Body of pancreas (tissue), 4 donors: ENCODE data around the gene FAM174B. TPM values are rescaled to one million over a fixed set of nuclear protein-coding genes. Genes with fewer than 3 reads are reported as not detected.
A peak's percentile ranks its signal among the peaks of the same experiment; 100 is the strongest.

Source experiments
- ATAC-seq: fragments of 150-250 bp; one replicate; pipeline ENCODE4 v1.9.1; 2016
- DNase-seq, 4 donors: peaks; one replicate each; pipeline ENCODE4 v3.0.0-alpha.2; 2019
- H3K27ac ChIP-seq, 4 donors: fragments of 200-600 bp; sonication (generic); 1 replicate in 3 of 4; 2 replicates in 1 of 4; pipeline versions ENCODE4 v1.5.1 to v1.6.1; 2016 to 2019; ENCODE audit warnings: mild to moderate bottlenecking in 1 of 4, mixed read lengths in 1 of 4, moderate library complexity in 1 of 4
- H3K27me3 ChIP-seq, 2 donors: fragments of 200-600 bp; sonication (generic); one replicate each; pipeline ENCODE4 v1.6.0; 2016; ENCODE audit warnings: mild to moderate bottlenecking in 1 of 2
- H3K36me3 ChIP-seq, 2 donors: fragments of 200-600 bp; sonication (generic); replicated peaks in 1 of 2; 2 replicates each; pipeline ENCODE4 v1.5.1; 2016; ENCODE audit warnings: low read depth in 2 of 2; ENCODE audit not compliant: insufficient read depth in 1 of 2
- H3K4me1 ChIP-seq: fragments of 200-600 bp; sonication (generic); one replicate; pipeline ENCODE4 v1.6.0; 2016
- H3K4me3 ChIP-seq, 2 donors: fragments of 200-600 bp; sonication (generic); 1 replicate in 1 of 2; 2 replicates in 1 of 2; pipeline ENCODE4 v1.5.1; 2016 to 2019
- H3K9me3 ChIP-seq, 3 donors: fragments of 200-600 bp; sonication (generic); 1 replicate in 2 of 3; 2 replicates in 1 of 3; pipeline ENCODE4 v1.5.1; 2016
- POLR2A ChIP-seq, 3 donors: fragments of 450-650 bp; IDR thresholded peaks; one replicate each; pipeline ENCODE4 v1.6.1; 2016; ENCODE audit warnings: antibody characterized with exemption in 3 of 3, mild to moderate bottlenecking in 2 of 3
- WGBS, 2 donors: methylation state at CpG; one replicate each; pipeline ENCODE4 v1.1.5; 2017; 5-methylcytosine and 5-hydroxymethylcytosine counted together
- intact Hi-C: fragments of 100-400 bp; cut with DNase I; formaldehyde crosslinking; loops from one replicate; pipeline ENCODE4 v1.15.1; 2023
- total RNA-seq, 2 donors: library from RNA; depleted of rRNA; stranded (reverse); fragments of >200 nt; gene quantifications; one replicate each; pipeline ENCODE4 v1.1.0, GENCODE V29; 2016
- TF ChIP-seq, protein P1 (sequence below), 7 experiments: fragments of 450-650 bp in 4 of 7; fragments of 200-600 bp in 3 of 7; sonication (generic) in 3 of 7; IDR thresholded peaks; one replicate each; pipeline ENCODE4 v1.5.1; 2016 to 2019; ENCODE audit warnings: antibody characterized with exemption in 7 of 7

Gene FAM174B
- total RNA-seq, 2 donors from 2014 or later: 51.4 to 59.9 TPM

DNA sequence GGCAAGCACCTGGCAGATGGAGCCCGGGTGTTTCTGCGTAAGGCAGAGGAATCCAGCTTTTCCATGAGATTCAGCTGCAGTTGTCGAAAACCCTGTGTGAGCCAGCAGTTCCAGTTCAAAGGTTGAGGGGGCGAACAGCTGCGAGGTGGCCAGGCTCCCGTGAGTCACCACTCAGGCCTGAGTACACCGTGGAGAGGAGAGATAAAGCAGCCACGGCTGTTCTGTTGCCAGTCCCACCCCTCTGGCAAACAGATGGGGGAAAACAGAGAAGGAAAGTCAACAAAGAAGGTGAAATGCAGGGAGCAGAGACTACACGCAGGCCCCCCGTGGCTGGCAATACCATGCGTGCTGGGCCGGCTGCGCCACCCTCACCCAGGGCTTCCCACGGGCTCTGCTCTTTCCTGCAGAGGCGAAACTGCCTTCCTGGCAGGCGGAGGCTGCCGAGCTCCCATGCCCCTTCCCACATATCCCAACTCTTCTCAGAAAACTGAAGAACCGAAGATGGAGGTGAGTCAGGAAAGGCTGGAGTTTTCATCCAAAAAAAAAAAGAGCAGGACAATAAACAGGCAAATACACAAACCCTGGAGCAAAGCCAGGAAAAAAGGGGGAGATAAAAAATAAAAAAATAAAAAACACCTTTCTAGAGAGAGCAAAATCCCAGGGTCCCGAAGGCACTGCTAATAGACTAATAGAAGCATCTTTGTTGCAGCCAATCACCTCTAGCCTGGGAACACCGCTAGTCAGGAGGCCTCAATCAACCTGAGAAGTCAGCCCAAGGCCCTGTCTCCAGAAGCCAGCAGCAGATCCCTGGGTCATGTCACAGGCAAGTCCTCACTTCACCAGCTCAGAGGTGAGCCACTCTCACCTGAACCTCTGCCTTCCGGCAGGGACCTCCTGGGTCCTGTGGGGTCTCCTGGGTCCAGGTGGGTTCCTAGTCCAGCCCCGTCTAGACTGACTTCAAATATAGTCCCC lies 37.7 kb downstream of the FAM174B start:
- no peaks in the 10 kb centered on the region for H3K36me3 ChIP-seq
- H3K27me3 ChIP-seq: no peaks in the 10 kb centered on the region
- ATAC-seq (peak; percentile 92), DNase-seq (peak; percentile 88 to 95 (median 94))
- intact Hi-C loops: no loop called here
- TF ChIP-seq, protein P1, sequence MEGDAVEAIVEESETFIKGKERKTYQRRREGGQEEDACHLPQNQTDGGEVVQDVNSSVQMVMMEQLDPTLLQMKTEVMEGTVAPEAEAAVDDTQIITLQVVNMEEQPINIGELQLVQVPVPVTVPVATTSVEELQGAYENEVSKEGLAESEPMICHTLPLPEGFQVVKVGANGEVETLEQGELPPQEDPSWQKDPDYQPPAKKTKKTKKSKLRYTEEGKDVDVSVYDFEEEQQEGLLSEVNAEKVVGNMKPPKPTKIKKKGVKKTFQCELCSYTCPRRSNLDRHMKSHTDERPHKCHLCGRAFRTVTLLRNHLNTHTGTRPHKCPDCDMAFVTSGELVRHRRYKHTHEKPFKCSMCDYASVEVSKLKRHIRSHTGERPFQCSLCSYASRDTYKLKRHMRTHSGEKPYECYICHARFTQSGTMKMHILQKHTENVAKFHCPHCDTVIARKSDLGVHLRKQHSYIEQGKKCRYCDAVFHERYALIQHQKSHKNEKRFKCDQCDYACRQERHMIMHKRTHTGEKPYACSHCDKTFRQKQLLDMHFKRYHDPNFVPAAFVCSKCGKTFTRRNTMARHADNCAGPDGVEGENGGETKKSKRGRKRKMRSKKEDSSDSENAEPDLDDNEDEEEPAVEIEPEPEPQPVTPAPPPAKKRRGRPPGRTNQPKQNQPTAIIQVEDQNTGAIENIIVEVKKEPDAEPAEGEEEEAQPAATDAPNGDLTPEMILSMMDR (IDR thresholded peaks at IDR 0.05): no peak
- TF ChIP-seq POLR2A (IDR thresholded peaks at IDR 0.05): peak in 2 of 3 donors; percentile 9 to 18
- WGBS, 2 donors: 34 to 35% methylated on average over 21 to 22 of the region's 22 CpGs
- no peaks in the 10 kb centered on the region for H3K9me3 ChIP-seq
- H3K27ac ChIP-seq: peak overlapping the region; percentile 75 to 89 (median 84)
- H3K4me3 ChIP-seq: no peak overlapping the region
- peaks cover 76% of the 10 kb centered on the region for H3K4me1 ChIP-seq

DNA sequence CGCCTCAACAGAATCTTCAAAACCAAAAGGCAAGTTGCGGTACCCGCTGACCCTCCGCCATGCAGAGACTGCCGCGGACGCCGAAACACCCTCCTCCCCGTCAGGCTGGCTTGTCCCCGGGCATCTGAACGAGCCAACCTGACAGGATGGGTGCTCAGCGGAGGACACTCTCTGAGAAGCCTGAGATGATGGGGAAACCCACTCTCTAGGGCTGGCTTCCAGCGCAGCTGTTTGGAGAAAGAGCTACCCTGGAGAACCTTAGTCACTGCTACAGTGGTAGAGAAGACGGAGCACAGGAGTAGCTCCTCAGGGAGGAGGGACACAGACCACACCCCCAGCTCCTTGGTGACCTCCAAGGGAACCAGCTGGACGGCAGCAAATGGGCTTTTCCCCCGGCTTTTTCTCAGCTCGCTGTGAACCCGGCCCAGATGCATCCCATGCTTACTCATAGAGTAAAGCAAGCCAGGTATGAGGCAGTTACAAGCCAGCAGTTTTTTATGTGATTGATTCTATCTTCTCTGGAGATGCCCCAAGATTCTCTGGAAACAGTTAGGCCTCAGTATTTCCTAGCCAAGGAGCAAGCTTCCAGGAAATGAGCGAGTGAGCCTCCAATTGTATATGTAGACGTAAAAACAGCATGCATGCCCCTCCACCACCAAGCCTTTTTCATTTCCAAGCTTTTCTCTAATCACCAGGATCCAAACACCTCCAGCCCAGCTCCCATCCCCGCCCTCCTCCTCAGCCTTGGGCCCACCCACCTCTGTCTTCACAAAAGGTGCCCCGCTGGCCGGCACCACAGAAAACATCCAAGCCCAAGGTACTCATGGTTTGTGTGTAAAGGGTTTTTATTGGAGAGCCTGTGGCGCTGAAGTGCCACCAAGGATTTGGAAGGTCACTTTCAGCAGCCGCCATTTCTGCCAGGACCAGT lies 38.7 kb downstream of the FAM174B start:
- no peak for ATAC-seq
- Histone ChIP-seq H3K36me3 (no peaks in the 10 kb centered on the region), H3K4me3 (no peak overlapping the region), H3K27ac (peak overlapping the region; percentile 75 to 89 (median 84)), H3K4me1 (peaks cover 73% of the 10 kb centered on the region), H3K9me3 (no peaks in the 10 kb centered on the region), H3K27me3 (no peaks in the 10 kb centered on the region)
- 81 to 82% methylated on average over 20 to 25 of the region's 25 CpGs for WGBS, 2 donors
- intact Hi-C loops: no loop called here
- DNase-seq: peak in 2 of 4 donors; percentile 18 to 67
- TF ChIP-seq, protein P1 (IDR thresholded peaks at IDR 0.05): no peak
- no peak for TF ChIP-seq POLR2A (IDR thresholded peaks at IDR 0.05)

DNA sequence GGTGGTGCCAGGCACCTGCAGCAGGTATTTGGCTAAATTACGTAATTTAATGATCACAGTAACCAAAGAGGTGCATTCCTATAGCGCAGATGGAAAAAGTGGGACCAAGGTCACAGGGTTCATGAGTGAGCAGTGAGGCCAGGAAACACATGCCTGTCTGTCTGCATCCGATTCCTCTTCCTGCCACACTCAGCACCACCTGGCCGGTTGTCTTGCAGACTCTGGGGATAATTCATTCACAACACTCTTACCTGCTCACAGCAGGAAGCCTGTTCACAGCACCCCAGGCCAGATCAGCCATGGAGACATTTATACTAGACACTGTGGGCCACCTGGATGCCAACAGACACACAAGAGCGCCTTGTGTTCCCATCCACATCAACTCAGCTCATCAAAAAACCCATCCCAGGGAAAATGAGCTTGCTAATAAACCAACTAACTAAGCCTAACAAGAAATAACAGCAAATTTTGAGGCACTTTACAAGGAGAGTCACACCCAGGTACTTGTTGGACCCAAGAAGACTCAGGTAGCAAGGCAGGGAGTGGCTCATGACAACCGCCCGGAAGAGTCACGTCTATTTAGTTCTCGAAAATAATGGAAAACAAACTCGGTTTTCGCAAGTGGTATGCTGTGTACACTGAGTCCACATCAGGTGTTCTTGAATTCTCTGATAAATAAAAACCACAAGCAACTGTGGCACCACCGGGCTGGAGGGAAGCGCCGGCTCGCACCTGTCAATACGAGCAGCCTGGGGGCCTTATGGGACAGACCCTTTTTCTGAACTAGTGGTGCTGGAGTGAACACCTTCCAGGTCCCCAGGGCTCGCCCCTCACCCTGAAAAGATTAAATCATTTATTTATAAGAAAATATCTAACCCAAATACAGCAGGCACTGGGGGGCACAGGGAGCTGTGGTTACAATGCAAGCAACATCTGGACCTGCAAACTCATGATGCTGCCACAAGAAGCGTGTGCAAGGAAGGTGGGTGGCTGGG lies 40.5 kb downstream of the FAM174B start:
- H3K27me3 ChIP-seq: no peaks in the 10 kb centered on the region
- no peaks in the 10 kb centered on the region for H3K36me3 ChIP-seq
- peak in 2 of 4 donors; percentile 10 to 17 for DNase-seq
- peaks cover 69% of the 10 kb centered on the region for H3K4me1 ChIP-seq
- 84 to 85% methylated on average over 18 of the region's 18 CpGs for WGBS, 2 donors
- intact Hi-C loops: no loop called here
- peak overlapping the region; percentile 53 to 81 (median 54) for H3K27ac ChIP-seq
- no peak overlapping the region for H3K4me3 ChIP-seq
- no peak for TF ChIP-seq POLR2A (IDR thresholded peaks at IDR 0.05)
- TF ChIP-seq, protein P1 (IDR thresholded peaks at IDR 0.05): no peak
- ATAC-seq: no peak
- H3K9me3 ChIP-seq: no peaks in the 10 kb centered on the region

DNA sequence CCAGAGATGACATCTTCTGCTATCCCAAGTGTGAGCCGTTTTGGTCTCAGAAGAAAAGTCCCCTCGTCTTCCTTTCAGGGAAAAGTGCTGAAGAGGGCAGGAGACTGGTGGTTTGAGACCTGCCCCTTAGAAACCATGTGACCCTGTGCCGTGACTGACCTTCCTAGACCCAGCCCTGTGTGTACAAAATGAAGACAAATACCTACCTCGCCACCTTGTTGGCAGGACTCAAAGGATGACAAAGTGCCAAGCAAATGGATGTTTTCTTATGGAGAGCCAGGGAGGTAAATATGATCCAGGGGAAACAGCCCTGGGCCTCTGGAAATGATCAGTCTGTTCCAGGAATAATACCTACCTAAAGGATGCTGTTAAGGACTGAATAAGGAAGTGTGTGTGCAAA lies 41.3 kb downstream of the FAM174B start:
- peak in 1 of 3 donors; percentile 11 for TF ChIP-seq POLR2A (IDR thresholded peaks at IDR 0.05)
- TF ChIP-seq, protein P1 (IDR thresholded peaks at IDR 0.05): no peak
- Histone ChIP-seq H3K27ac (peak overlapping the region; percentile 53 to 81 (median 54)), H3K36me3 (no peaks in the 10 kb centered on the region), H3K9me3 (no peaks in the 10 kb centered on the region), H3K4me3 (no peak overlapping the region), H3K27me3 (no peaks in the 10 kb centered on the region), H3K4me1 (peaks cover 61% of the 10 kb centered on the region)
- peak; percentile 68 for ATAC-seq
- DNase-seq: peak; percentile 70 to 88 (median 80)
- intact Hi-C loops: no loop called here
- WGBS, 2 donors: 33 to 49% methylated on average over 4 of the region's 4 CpGs
